Sigmoid colon (tissue), 7 donors: ENCODE results near the gene SRSF7. TPM values are rescaled to one million over a fixed set of nuclear protein-coding genes. Genes with fewer than 3 reads are reported as not detected.
A peak's percentile ranks its signal among the peaks of the same experiment; 100 is the strongest.

Experiments
- DNase-seq: peaks from one replicate; pipeline ENCODE4 v3.0.0-alpha.2; 2019
- H3K27ac ChIP-seq, 4 donors: fragments of 200-600 bp; sonication (generic); one replicate each; pipeline ENCODE4 v1.5.1; 2016 to 2019; ENCODE audit warnings: mild to moderate bottlenecking in 1 of 4
- H3K27me3 ChIP-seq, 3 donors: fragments of 200-600 bp; sonication (generic); one replicate each; pipeline ENCODE4 v1.5.1; 2019; ENCODE audit warnings: mild to moderate bottlenecking in 1 of 3
- H3K36me3 ChIP-seq, 4 donors: fragments of 200-600 bp; sonication (generic); one replicate each; pipeline ENCODE4 v1.5.1; 2016 to 2019
- H3K4me1 ChIP-seq, 4 donors: fragments of 200-600 bp; sonication (generic); one replicate each; pipeline ENCODE4 v1.5.1; 2017 to 2019
- H3K4me3 ChIP-seq, 4 donors: fragments of 200-600 bp; sonication (generic); one replicate each; pipeline ENCODE4 v1.5.1; 2017 to 2019; ENCODE audit warnings: mild to moderate bottlenecking in 2 of 4, moderate library complexity in 1 of 4
- H3K9me3 ChIP-seq, 4 donors: fragments of 200-600 bp in 3 of 4; sonication (generic) in 3 of 4; one replicate each; pipeline versions ENCODE4 v1.5.1 to v1.6.1; 2013 to 2019
- EP300 ChIP-seq, 4 donors: sonication (generic); formaldehyde crosslinking; IDR thresholded peaks; one replicate each; pipeline ENCODE4 v1.6.1; 2017; ENCODE audit warnings: antibody characterized with exemption in 4 of 4
- POLR2A ChIP-seq, 2 donors: fragments of 450-650 bp; IDR thresholded peaks; one replicate each; pipeline ENCODE4 v1.6.1; 2016; ENCODE audit warnings: antibody characterized with exemption in 2 of 2, mild to moderate bottlenecking in 2 of 2, moderate library complexity in 2 of 2
- POLR2AphosphoS5 ChIP-seq, 4 donors: sonication (generic); formaldehyde crosslinking; IDR thresholded peaks; one replicate each; pipeline ENCODE4 v1.6.1; 2017; ENCODE audit warnings: antibody characterized with exemption in 4 of 4
- WGBS, 2 donors: extraction: QIAGEN DNeasy Blood & Tissue Kit; methylation state at CpG; one replicate each; pipeline ENCODE4 v1.1.7; 2013; 5-methylcytosine and 5-hydroxymethylcytosine counted together
- intact Hi-C: fragments of 100-400 bp; cut with DNase I; formaldehyde crosslinking; loops from one replicate; pipeline ENCODE4 v1.15.1; 2023
- polyA plus RNA-seq, 3 donors: library from polyadenylated mRNA; stranded (reverse); fragments of 200-250 nt; gene quantifications; one replicate each; pipeline ENCODE4 v1.2.3, GENCODE V29; 2013
- total RNA-seq, 4 donors: library from RNA; depleted of rRNA; stranded (reverse); fragments of >200 nt; gene quantifications; one replicate each; pipeline ENCODE4 v1.1.0, GENCODE V29; 2016
- TF ChIP-seq, protein P1 (sequence below), 4 experiments: fragments of 450-650 bp in 3 of 4; fragments of 200-600 bp in 1 of 4; IDR thresholded peaks; one replicate each; pipeline ENCODE4 v1.5.1; 2016 to 2019; ENCODE audit warnings: antibody characterized with exemption in 4 of 4, mild to moderate bottlenecking in 3 of 4, moderate library complexity in 2 of 4
- donor health status: healthy with polysubstance abuse.
- donor health status: Bipolar disorder and iron deficiency.
- donor health status: healthy.

The SRSF7 gene
- total and polyA plus RNA-seq, 7 donors: 55.9 to 146 (median 83.8) TPM

DNA sequence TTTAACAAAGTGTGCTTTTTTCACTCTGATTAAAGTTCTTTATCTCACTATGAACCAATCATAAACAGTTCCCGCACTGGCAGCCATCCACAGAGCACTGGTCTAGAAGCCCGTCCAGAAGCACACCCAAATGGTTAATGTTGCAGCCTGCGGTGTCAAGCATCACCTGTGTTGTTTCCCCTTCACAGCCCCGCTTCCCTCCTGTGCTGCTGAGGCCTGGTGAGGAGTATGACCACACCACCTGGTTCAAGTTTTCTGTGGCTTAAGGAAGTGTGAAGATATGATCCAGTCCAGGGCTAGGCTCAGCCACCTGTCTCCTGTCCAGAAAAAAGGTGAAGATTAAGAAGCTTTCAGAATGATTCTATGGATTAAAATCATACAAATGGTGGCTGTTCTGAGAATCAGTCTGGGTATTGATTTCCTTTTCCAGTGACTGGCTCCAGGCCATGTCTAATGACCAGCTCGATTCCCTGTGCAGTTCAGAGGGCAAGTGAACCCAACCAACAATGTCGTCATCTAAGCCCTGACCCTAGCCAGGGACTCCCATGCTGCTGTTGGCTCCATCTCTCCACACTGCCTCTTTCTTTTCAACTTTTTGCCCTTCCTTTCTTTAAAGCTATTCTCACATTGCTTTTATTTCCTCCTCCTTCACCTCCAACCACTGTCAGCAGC lies 17.7 kb downstream of the SRSF7 start:
- Histone ChIP-seq H3K27me3 (no peaks in the 10 kb centered on the region), H3K27ac (peak overlapping the region in 3 of 4 donors; percentile 2 to 85 (median 81)), H3K4me3 (no peak overlapping the region), H3K9me3 (no peaks in the 10 kb centered on the region), H3K4me1 (peaks cover 0 to 40% (median 22%) of the 10 kb centered on the region in 4 donors), H3K36me3 (peaks cover 6 to 35% (median 10%) of the 10 kb centered on the region in 4 donors)
- 68 to 83% methylated on average over 6 of the region's 6 CpGs for WGBS, 2 donors
- intact Hi-C loops: no loop called here
- TF ChIP-seq EP300 (IDR thresholded peaks at IDR 0.05) (no peak), POLR2A (IDR thresholded peaks at IDR 0.05) (no peak), POLR2AphosphoS5 (IDR thresholded peaks at IDR 0.05) (no peak)
- TF ChIP-seq, protein P1, sequence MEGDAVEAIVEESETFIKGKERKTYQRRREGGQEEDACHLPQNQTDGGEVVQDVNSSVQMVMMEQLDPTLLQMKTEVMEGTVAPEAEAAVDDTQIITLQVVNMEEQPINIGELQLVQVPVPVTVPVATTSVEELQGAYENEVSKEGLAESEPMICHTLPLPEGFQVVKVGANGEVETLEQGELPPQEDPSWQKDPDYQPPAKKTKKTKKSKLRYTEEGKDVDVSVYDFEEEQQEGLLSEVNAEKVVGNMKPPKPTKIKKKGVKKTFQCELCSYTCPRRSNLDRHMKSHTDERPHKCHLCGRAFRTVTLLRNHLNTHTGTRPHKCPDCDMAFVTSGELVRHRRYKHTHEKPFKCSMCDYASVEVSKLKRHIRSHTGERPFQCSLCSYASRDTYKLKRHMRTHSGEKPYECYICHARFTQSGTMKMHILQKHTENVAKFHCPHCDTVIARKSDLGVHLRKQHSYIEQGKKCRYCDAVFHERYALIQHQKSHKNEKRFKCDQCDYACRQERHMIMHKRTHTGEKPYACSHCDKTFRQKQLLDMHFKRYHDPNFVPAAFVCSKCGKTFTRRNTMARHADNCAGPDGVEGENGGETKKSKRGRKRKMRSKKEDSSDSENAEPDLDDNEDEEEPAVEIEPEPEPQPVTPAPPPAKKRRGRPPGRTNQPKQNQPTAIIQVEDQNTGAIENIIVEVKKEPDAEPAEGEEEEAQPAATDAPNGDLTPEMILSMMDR (IDR thresholded peaks at IDR 0.05): no peak
- no peak for DNase-seq

- TF ChIP-seq EP300 (IDR thresholded peaks at IDR 0.05): no peak
- no peaks in the 10 kb centered on the region for H3K9me3 ChIP-seq
- DNase-seq: no peak
- intact Hi-C loops: no loop called here
- no peak overlapping the region for H3K27ac ChIP-seq
- 71 to 86% methylated on average over 14 of the region's 14 CpGs for WGBS, 2 donors
- H3K27me3 ChIP-seq: no peaks in the 10 kb centered on the region
- peaks cover 6 to 35% (median 10%) of the 10 kb centered on the region in 4 donors for H3K36me3 ChIP-seq
- H3K4me1 ChIP-seq: peaks cover 0 to 23% (median 8%) of the 10 kb centered on the region in 4 donors
- no peak overlapping the region for H3K4me3 ChIP-seq
These were observed 19.4 kb downstream of the SRSF7 start for GRCh38 chr2:38731684-38732221.

GRCh38 chr2:38731090-38731489 lies 20.1 kb downstream of the SRSF7 start:
- no peak overlapping the region for H3K4me3 ChIP-seq
- H3K36me3 ChIP-seq: peaks cover 6 to 35% (median 10%) of the 10 kb centered on the region in 4 donors
- H3K9me3 ChIP-seq: no peaks in the 10 kb centered on the region
- intact Hi-C loops: no loop called here
- no peak for DNase-seq
- WGBS, 2 donors: 97 to 98% methylated on average over 7 of the region's 7 CpGs
- H3K27ac ChIP-seq: no peak overlapping the region
- H3K4me1 ChIP-seq: peaks cover 0 to 17% (median 2%) of the 10 kb centered on the region in 4 donors
- TF ChIP-seq, protein P1 (IDR thresholded peaks at IDR 0.05): no peak
- no peak for TF ChIP-seq POLR2AphosphoS5 (IDR thresholded peaks at IDR 0.05)
- TF ChIP-seq POLR2A (IDR thresholded peaks at IDR 0.05): no peak
- no peak for TF ChIP-seq EP300 (IDR thresholded peaks at IDR 0.05)
- H3K27me3 ChIP-seq: no peaks in the 10 kb centered on the region

GRCh38 chr2:38728694-38729093 lies 22.5 kb downstream of the SRSF7 start:
- H3K27me3 ChIP-seq: no peaks in the 10 kb centered on the region
- 0 to 94% methylated on average over 2 of the region's 2 CpGs for WGBS, 2 donors
- no peaks in the 10 kb centered on the region for H3K9me3 ChIP-seq
- H3K4me1 ChIP-seq: no peaks in the 10 kb centered on the region
- intact Hi-C loops: loop anchor here (5.0 kb wide), 3 partner anchors 61 to 411 kb away; partner anchors contain the start of gene GALM
- no peak overlapping the region for H3K27ac ChIP-seq
- H3K36me3 ChIP-seq: peaks cover 5 to 33% (median 9%) of the 10 kb centered on the region in 4 donors
- no peak for DNase-seq
- H3K4me3 ChIP-seq: no peak overlapping the region
- no peak for TF ChIP-seq EP300 (IDR thresholded peaks at IDR 0.05)
- TF ChIP-seq, protein P1 (IDR thresholded peaks at IDR 0.05): no peak
- TF ChIP-seq POLR2A (IDR thresholded peaks at IDR 0.05): no peak

DNA sequence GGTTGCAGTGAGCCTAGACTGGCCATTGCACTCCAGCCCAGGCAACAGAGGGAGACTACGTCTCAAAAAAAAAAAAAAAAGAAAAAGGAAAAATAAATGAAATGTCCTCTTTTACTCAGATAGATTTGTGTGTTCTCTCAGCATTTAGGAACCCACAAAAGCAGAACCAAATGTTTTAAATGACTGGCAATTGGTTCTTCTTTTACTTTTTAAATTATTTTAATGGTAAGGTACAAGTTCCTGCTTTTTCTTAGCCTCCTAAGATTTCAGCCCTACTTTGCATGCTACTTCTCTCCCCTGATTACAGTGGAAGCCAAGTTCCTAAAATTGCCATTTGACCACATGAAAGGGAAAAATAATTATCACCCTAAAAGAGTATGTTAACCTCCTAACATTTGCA lies 23.5 kb downstream of the SRSF7 start:
- WGBS, 2 donors: 90 to 93% methylated on average over 1 of the region's 1 CpG
- intact Hi-C loops: loop anchor here (5.0 kb wide), 3 partner anchors 60 to 410 kb away; partner anchors contain the start of gene GALM

More for the DNA sequence above, 23.5 kb downstream of the SRSF7 start:
- no peaks in the 10 kb centered on the region for H3K27me3 ChIP-seq
- H3K27ac ChIP-seq: no peak overlapping the region
- no peak overlapping the region for H3K4me3 ChIP-seq
- no peaks in the 10 kb centered on the region for H3K4me1 ChIP-seq
- DNase-seq: no peak
- no peaks in the 10 kb centered on the region for H3K9me3 ChIP-seq
- peaks cover 0 to 25% (median 7%) of the 10 kb centered on the region in 4 donors for H3K36me3 ChIP-seq
- TF ChIP-seq POLR2A (IDR thresholded peaks at IDR 0.05) (no peak), POLR2AphosphoS5 (IDR thresholded peaks at IDR 0.05) (no peak), EP300 (IDR thresholded peaks at IDR 0.05) (no peak)
- TF ChIP-seq, protein P1 (IDR thresholded peaks at IDR 0.05): no peak
